Activated CD4-positive, alpha-beta T cell treated with anti-CD3 and anti-CD28 coated beads, Interleukin-2, amount 50 U/mL, for 24 hours (primary cell): ENCODE data around the gene NHLRC2.
A peak's percentile ranks its signal among the peaks of the same experiment; 100 is the strongest.
"Not testable (repeated sequence)": the region's sequence is repeated elsewhere in the genome, so short reads cannot be mapped to it uniquely, and the experiment has no call there.

Experiments
- DNase-seq, 2 donors: peaks; one replicate each; pipeline ENCODE4 v3.0.0-alpha.2; 2020; ENCODE audit warnings: low read depth in 1 of 2, low spot score in 1 of 2

Gene NHLRC2

GRCh38 chr10:113939212-113939860 is 84.9 kb downstream of the NHLRC2 start:
- DNase-seq = no peak

- no peak for DNase-seq
Measured at GRCh38 chr10:113941140-113941539, 86.7 kb downstream of the NHLRC2 start.

GRCh38 chr10:113943196-113943595 is 88.7 kb downstream of the NHLRC2 start:
- DNase-seq = not testable (repeated sequence)

GRCh38 chr10:113945075-113945686 is 90.7 kb downstream of the NHLRC2 start:
- no peak for DNase-seq

GRCh38 chr10:113945687-113946085 is 91.2 kb downstream of the NHLRC2 start:
- DNase-seq = no peak

GRCh38 chr10:113947184-113948041 is 93.0 kb downstream of the NHLRC2 start:
- DNase-seq = no peak

- no peak for DNase-seq
Measured at GRCh38 chr10:113948048-113948447, 93.6 kb downstream of the NHLRC2 start.

GRCh38 chr10:113950268-113950667 is 95.8 kb downstream of the NHLRC2 start:
- no peak for DNase-seq

- DNase-seq = no peak
Measured at GRCh38 chr10:113953505-113954272, 99.2 kb downstream of the NHLRC2 start.

GRCh38 chr10:113954409-113954808 is 99.9 kb downstream of the NHLRC2 start:
- DNase-seq = no peak

GRCh38 chr10:113957013-113957412 is 102.6 kb downstream of the NHLRC2 start:
- DNase-seq = no peak

- peak in 1 of 2 donors; percentile 27 for DNase-seq
Measured at GRCh38 chr10:113958631-113959382, 104.3 kb downstream of the NHLRC2 start.

- DNase-seq = no peak
Measured at GRCh38 chr10:113959383-113959760, 104.9 kb downstream of the NHLRC2 start.

- DNase-seq = no peak
Measured at GRCh38 chr10:113960617-113961181, 106.2 kb downstream of the NHLRC2 start.

- DNase-seq = peak in 1 of 2 donors; percentile 62
Measured at GRCh38 chr10:113961182-113962031, 106.9 kb downstream of the NHLRC2 start.

GRCh38 chr10:113965077-113965476 is 110.6 kb downstream of the NHLRC2 start:
- no peak for DNase-seq

- DNase-seq = no peak
Measured at GRCh38 chr10:113965683-113966082, 111.2 kb downstream of the NHLRC2 start.
